HCT116 (cell line): Measurements from ENCODE around the gene PSMC2. TPM values are rescaled to one million over a fixed set of nuclear protein-coding genes. Genes with fewer than 3 reads are reported as not detected.

Experiments used
- ATAC-seq: fragments of 200-7000 bp; cut with Tn5 transposase; 2 replicates; pipeline ENCODE4 v1.9.1; 2020; ENCODE audit warnings: mild to moderate bottlenecking, moderate library complexity
- BruUV-seq: library from RNA; stranded (reverse); fragments of 400-500 nt; replicated peaks from 2 replicates; lab custom pipeline; 2021; lab: Mats Ljungman, UMichigan
- CTCF ChIA-PET: fragments of 300-600 bp; sonication (Branson Sonifier 250); formaldehyde crosslinking; loops from one replicate; lab custom pipeline; 2021; ENCODE audit warnings: antibody characterized with exemption; lab: Charles Lee
- POLR2A ChIA-PET: fragments of 300-600, 350-600 bp; sonication (Branson Sonifier 250); formaldehyde crosslinking; loops from one replicate; lab custom pipeline; 2021; ENCODE audit warnings: antibody characterized with exemption; lab: Charles Lee
- RAD21 ChIA-PET, 2 experiments: fragments of 300-600 bp; sonication (Branson Sonifier 250); formaldehyde crosslinking; loops; one replicate each; lab custom pipeline; 2023; ENCODE audit warnings: low total read pairs in 2 of 2; ENCODE audit not compliant: uncharacterized antibody in 2 of 2, unreplicated experiment in 2 of 2, low non-redundant PET in 1 of 2; lab: Charles Lee
- DNase-seq: peaks from one replicate; pipeline ENCODE4 v3.0.0-alpha.2; 2010; ENCODE audit warnings: low read depth, low spot score
- H2AFZ ChIP-seq: fragments of 200-600 bp; shearing (Covaris generic), sonication (generic); 2 replicates; pipeline ENCODE4 v1.6.1; 2017; ENCODE audit warnings: low read depth, mixed run types, mixed read lengths, antibody characterized with exemption, low read length; ENCODE audit not compliant: poor library complexity, severe bottlenecking
- H3K27ac ChIP-seq: 2 replicates; pipeline ENCODE4 v1.5.1; 2012; ENCODE audit warnings: low read depth, low read length
- H3K27me3 ChIP-seq: fragments of 200-600 bp; sonication (generic); 2 replicates; pipeline ENCODE4 v1.6.1; 2016; ENCODE audit warnings: mixed run types, low read length, mixed read lengths; ENCODE audit not compliant: insufficient read depth
- H3K36me3 ChIP-seq, 2 experiments: fragments of 200-500 bp in 1 of 2; fragments of 200-600 bp in 1 of 2; sonication (Bioruptor generic) in 1 of 2; sonication (generic) in 1 of 2; 2 replicates each; pipeline versions ENCODE4 v1.5.1 to v1.6.1; 2014 to 2016; ENCODE audit warnings: low read length in 2 of 2, inconsistent platforms in 1 of 2, mixed read lengths in 1 of 2, mixed run types in 1 of 2; ENCODE audit not compliant: insufficient read depth in 2 of 2, control insufficient read depth in 1 of 2
- H3K4me1 ChIP-seq, 2 experiments: fragments of 200-600 bp in 1 of 2; sonication (generic) in 1 of 2; 2 replicates each; pipeline versions ENCODE4 v1.5.1 to v1.6.1; 2012 to 2017; ENCODE audit warnings: low read length in 2 of 2, inconsistent platforms in 1 of 2, mild to moderate bottlenecking in 1 of 2, mixed read lengths in 1 of 2, mixed run types in 1 of 2, moderate library complexity in 1 of 2; ENCODE audit not compliant: insufficient read depth in 2 of 2, control insufficient read depth in 1 of 2
- H3K4me2 ChIP-seq: fragments of 200-600 bp; sonication (generic); 2 replicates; pipeline ENCODE4 v1.6.1; 2017; ENCODE audit warnings: mixed run types, low read length, mixed read lengths
- H3K4me3 ChIP-seq, 2 experiments: fragments of 200-600 bp in 1 of 2; sonication (generic) in 1 of 2; replicated peaks in 1 of 2; 2 replicates each; pipeline ENCODE4 v1.5.1; 2011 to 2016; ENCODE audit warnings: low read length in 2 of 2, control low read depth in 1 of 2, low read depth in 1 of 2, mild to moderate bottlenecking in 1 of 2, mixed read lengths in 1 of 2, mixed run types in 1 of 2
- H3K79me2 ChIP-seq: fragments of 200-600 bp; sonication (generic); 2 replicates; pipeline ENCODE4 v1.6.1; 2017; ENCODE audit warnings: mild to moderate bottlenecking, mixed run types, low read length, moderate library complexity, mixed read lengths; ENCODE audit not compliant: insufficient read depth
- H3K9ac ChIP-seq: fragments of 200-600 bp; sonication (generic); 2 replicates; pipeline ENCODE4 v1.6.1; 2016; ENCODE audit warnings: low read length, mixed read lengths
- H3K9me2 ChIP-seq: fragments of 200-600 bp; sonication (generic), shearing (Covaris generic); 2 replicates; pipeline ENCODE4 v1.6.1; 2017; ENCODE audit warnings: mixed run types, mild to moderate bottlenecking, moderate library complexity; ENCODE audit not compliant: insufficient read depth
- H3K9me3 ChIP-seq, 2 experiments: fragments of 200-500 bp in 1 of 2; fragments of 200-600 bp in 1 of 2; sonication (Bioruptor generic) in 1 of 2; sonication (generic) in 1 of 2; 2 replicates each; pipeline ENCODE4 v1.6.1; 2014 to 2017; ENCODE audit warnings: low read length in 2 of 2, mixed read lengths in 2 of 2, inconsistent platforms in 1 of 2, low read depth in 1 of 2, mild to moderate bottlenecking in 1 of 2, mixed run types in 1 of 2, moderate library complexity in 1 of 2; ENCODE audit not compliant: control insufficient read depth in 1 of 2, insufficient read depth in 1 of 2
- H4K20me1 ChIP-seq: fragments of 200-600 bp; sonication (generic), shearing (Covaris generic); 2 replicates; pipeline ENCODE4 v1.6.1; 2017; ENCODE audit warnings: mixed run types, mild to moderate bottlenecking, moderate library complexity; ENCODE audit not compliant: insufficient read depth
- ELF1 ChIP-seq: IDR thresholded peaks from 2 replicates; pipeline ENCODE4 v1.6.1; 2012; ENCODE audit warnings: low read depth, borderline replicate concordance
- POLR2AphosphoS5 ChIP-seq: IDR thresholded peaks from 2 replicates; pipeline ENCODE4 v1.6.1; 2011; ENCODE audit warnings: mild to moderate bottlenecking, low read depth, low read length, moderate library complexity
- RAD21 ChIP-seq: IDR thresholded peaks from 2 replicates; pipeline ENCODE4 v1.6.1; 2012; ENCODE audit warnings: low read depth, mild to moderate bottlenecking
- SIN3A ChIP-seq: IDR thresholded peaks from 2 replicates; pipeline ENCODE4 v1.6.1; 2012; ENCODE audit warnings: low read depth
- intact Hi-C: fragments of 100-400 bp; cut with micrococcal nuclease; formaldehyde crosslinking; loops from 2 replicates; pipeline ENCODE4 v1.10.0; 2022
- total RNA-seq: library from RNA; stranded (reverse); gene quantifications from one replicate; pipeline ENCODE4 v1.2.1, GENCODE V29; 2021; ENCODE audit not compliant: unreplicated experiment
- TF ChIP-seq, protein P1 (sequence below): IDR thresholded peaks from 2 replicates; pipeline ENCODE4 v1.6.1; 2012

PSMC2 gene
- total RNA-seq, 1 experiment from 2014 or later = 121 TPM

DNA sequence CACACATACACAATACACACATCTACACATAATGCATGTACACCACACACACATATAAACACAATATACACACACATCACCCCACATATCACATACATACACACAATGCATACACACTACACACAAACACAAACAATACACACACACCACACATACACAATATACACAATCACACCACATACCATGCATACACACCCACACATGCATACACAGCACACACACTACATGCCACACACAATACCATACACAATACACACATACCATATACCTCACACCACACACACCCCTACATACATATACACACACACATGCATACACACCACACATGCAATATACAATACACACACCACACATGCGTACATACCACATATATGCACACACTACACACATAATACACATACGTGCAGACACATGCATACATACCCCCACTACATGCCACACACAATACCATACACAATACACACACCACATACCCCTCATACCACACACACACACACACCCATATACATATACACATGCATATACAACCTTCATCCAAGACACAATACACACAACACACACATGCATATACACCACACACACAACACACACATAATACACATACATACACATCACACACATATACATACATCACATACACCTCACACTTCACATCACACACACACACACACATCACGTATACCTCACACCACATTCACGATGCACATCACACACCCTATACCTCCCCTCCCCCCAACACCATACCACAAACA, 34.0 kb downstream of the PSMC2 start:
- Histone ChIP-seq H3K79me2 (no peaks in the 10 kb centered on the region), H3K27me3 (0 out of 2 replicates have a peak, but pooled peaks cover 18% of the 10 kb centered on the region), H3K9me3 (no peaks in the 10 kb centered on the region), H3K9ac (no peak overlapping the region), H3K9me2 (no peaks in the 10 kb centered on the region), H3K36me3 (no peaks in the 10 kb centered on the region), H3K4me3 (no peak overlapping the region), H3K27ac (no peak overlapping the region), H3K4me2 (no peak overlapping the region), H2AFZ (no peak overlapping the region), H3K4me1 (no peaks in the 10 kb centered on the region), H4K20me1 (no peaks in the 10 kb centered on the region)
- POLR2A ChIA-PET = no interaction called here
- no TSS peak for BruUV-seq
- ATAC-seq (no peak), DNase-seq (no peak)
- intact Hi-C loops = no loop called here
- no peak for TF ChIP-seq ELF1
- TF ChIP-seq, protein P1, sequence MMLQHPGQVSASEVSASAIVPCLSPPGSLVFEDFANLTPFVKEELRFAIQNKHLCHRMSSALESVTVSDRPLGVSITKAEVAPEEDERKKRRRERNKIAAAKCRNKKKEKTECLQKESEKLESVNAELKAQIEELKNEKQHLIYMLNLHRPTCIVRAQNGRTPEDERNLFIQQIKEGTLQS = no peak
- no peak for TF ChIP-seq POLR2AphosphoS5
- CTCF ChIA-PET = no interaction called here
- RAD21 ChIA-PET = no interaction called here

GRCh38 chr7:103382032-103382402, 34.6 kb downstream of the PSMC2 start:
- POLR2A ChIA-PET = no interaction called here
- H3K36me3 ChIP-seq = no peaks in the 10 kb centered on the region
- no peak overlapping the region for H3K9ac ChIP-seq
- no peak for TF ChIP-seq POLR2AphosphoS5
- no peak for TF ChIP-seq RAD21
- TF ChIP-seq SIN3A = no peak
- no TSS peak for BruUV-seq
- H2AFZ ChIP-seq = no peak overlapping the region
- CTCF ChIA-PET = no interaction called here
- DNase-seq (no peak), ATAC-seq (no peak)
- H3K4me1 ChIP-seq = no peaks in the 10 kb centered on the region
- H3K27me3 ChIP-seq = 0 out of 2 replicates have a peak, but pooled peaks cover 18% of the 10 kb centered on the region
- H3K27ac ChIP-seq = no peak overlapping the region
- no peak overlapping the region for H3K4me3 ChIP-seq
- no peaks in the 10 kb centered on the region for H4K20me1 ChIP-seq
- RAD21 ChIA-PET = no interaction called here
- H3K9me2 ChIP-seq = no peaks in the 10 kb centered on the region
- no peaks in the 10 kb centered on the region for H3K79me2 ChIP-seq
- H3K4me2 ChIP-seq = no peak overlapping the region
- no peaks in the 10 kb centered on the region for H3K9me3 ChIP-seq
- intact Hi-C loops = no loop called here
